Right lung (tissue), 5 donors: ENCODE results near the gene KCTD18. TPM values are rescaled to one million over a fixed set of nuclear protein-coding genes. Genes with fewer than 3 reads are reported as not detected.

Experiments
- DNase-seq, 2 donors: peaks; one replicate each; pipeline ENCODE4 v3.0.0-alpha.2; 2013
- polyA plus RNA-seq, 5 donors: library from polyadenylated mRNA; unstranded; fragments of 120-200 nt; gene quantifications; one replicate each; pipeline versions ENCODE4 v1.2.1 to v1.2.3, GENCODE V29; 2013; ENCODE audit warnings: inconsistent platforms in 1 of 5, low replicate concordance in 1 of 5; ENCODE audit not compliant: insufficient read length in 5 of 5, insufficient read depth in 1 of 5

Gene KCTD18
- polyA plus RNA-seq, 5 donors, result 15.3 to 19.6 (median 18.8) TPM

DNA sequence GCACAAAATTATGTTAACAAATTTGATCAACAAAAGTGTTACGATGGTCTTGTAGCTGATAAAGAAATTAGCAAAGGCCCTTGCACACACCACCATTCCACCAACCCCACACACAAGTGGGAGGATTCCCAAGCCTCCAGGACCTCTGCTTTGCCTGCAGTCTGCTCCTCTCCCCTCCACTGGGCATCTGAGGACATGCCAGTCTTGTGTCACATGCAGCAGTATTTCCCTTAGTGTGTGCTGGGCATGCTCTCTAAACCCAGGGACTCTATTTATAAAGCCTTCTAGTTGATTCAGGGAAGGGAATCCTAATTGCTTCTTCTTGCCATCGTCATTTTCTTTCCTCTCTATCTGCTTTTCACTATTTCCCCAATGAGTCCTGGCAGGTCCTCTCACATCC lies 53.3 kb downstream of the KCTD18 start:
- no peak for DNase-seq

DNA sequence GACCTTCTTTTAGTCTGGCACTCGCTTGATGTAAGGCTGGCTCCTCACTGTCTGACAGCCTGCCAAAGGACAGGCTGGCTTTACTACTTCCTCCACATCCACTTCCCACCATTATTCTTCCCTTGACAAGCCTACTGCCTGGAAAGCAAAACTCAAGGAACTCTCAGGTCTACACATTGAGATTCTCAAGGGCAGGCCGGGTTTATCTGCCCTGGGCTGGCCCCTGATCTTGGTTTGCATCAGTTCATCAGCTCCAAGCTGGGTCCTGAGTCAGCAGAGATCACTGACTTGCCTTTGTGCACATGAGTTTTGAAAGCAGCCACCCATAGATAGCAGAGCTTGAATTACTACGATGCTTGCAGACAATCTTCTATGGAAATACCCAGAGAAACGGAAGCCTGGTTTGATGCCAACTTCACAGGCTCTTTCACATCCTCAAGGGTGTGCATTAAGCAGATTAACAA lies 53.9 kb downstream of the KCTD18 start:
- no peak for DNase-seq

DNA sequence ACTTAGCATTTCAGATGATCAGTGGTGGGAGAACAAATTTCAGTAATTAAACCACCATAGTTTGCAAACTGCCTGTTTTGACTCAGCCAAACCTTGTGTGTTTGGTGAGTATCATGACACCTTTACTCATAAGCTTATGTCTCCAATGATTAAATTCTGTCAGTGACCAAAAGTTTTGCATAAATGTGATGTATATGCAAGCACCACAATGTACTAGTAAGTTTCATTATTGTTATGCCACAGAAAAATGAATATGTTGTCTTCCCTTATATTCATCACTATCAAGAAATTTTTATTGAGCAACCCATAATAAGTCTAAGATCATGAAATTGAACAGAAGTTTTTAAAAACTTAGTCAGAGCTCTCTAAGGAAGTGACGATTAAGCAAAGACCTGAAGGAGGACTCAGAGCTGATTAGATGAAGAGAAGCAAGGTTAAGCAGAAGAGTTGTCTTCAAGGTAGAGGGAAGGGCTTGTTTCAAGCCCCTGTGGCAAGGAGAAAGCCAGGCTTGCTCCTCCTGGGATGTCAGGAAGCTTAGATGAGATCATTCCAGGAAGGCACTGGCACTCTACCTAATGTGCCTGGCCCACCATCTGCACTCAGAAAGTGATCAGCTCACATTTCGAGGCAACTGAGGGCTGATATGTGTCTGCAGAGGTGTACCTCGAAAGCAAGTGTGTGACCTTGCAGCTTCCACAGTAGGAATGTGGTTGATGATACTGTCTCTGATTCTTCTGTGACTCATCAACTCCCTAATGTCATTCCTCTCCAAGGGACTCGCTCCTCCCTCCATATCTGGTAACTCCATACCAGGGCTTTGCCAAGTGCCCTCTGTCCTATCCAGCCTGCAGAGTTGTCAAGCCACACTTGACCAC lies 54.7 kb downstream of the KCTD18 start:
- no peak for DNase-seq

DNA sequence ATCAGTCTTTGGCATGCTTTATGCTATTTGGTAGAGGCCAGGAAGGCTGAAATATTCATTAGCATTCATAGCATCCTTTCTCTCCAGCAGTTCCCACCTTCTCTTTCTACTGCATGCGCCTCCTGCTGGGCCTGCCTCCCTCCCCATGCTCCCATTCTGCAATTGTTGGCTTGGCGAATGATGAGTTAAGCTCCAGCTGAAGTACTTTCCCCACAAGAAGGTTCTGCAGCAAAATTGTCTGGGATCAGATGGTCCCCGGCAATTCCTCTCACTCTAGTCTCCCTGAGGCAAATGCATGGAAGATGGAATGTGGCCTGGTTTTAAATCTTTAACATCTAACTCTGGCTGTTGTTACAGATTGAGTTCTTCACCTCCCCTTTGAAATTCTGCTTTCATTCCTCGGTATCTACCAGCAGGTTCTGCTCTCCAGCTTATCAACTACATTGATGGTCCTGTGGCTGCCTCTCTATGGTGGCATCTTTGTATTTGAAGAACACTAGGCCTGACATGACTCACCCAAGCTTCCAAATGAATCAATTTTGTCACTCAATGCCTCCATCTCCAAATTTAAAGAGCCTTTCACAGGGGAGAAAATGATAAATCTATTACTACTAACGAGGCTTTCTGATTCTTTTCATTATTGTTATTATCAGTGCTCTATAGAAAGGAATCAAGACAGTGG lies 55.9 kb downstream of the KCTD18 start:
- no peak for DNase-seq

DNA sequence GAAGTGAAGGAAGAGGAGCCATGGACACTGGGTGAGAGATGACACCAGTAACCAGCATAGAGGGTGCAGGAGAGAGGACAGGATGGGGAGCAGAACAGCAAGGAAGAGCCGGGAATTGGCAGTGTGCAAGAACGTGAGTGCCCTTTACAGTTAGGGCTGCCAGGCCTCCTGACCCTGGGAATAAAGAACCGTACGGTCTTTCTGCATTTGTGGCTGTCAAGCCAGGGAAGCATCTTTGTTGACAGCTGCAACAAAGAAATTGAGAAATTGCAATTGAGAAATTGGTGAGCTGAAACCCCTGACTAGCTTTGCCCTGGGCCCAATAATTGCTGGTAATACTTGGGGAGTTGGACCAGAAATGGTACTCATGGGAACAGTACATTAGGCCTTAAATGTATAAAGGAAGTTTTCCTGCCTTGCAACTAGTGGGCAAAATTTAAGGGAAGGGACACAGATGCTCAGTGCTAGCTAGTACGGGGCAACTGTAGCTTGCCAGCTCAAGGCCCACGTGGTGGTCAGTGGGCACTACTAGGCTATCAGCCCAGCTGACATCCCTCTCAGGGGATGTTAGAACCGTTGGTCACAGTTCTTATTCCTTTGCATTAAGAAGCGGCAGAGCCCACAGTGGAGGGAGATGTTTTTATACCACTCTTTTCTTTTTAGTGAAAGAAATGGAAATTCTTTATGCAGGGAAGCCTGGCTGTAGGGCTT lies 56.6 kb downstream of the KCTD18 start:
- no peak for DNase-seq

DNA sequence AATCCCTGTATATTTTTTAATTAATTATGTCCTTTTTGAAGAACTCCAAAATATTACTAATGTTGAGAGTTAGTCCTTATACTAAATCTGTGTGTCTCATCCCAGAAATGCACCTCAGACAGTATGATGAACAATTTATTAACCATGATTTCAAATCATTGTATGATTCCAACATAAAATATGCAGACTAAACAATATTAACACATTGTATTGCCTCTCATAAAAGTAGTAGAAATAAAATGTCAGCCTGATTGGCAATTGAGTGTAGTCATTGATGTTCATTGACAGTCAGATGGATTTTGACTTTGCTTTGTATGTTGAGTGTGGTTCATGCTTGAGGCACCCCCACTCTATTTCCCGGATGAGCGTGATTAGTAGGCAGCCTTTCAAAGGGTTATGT lies 57.5 kb downstream of the KCTD18 start:
- no peak for DNase-seq

DNA sequence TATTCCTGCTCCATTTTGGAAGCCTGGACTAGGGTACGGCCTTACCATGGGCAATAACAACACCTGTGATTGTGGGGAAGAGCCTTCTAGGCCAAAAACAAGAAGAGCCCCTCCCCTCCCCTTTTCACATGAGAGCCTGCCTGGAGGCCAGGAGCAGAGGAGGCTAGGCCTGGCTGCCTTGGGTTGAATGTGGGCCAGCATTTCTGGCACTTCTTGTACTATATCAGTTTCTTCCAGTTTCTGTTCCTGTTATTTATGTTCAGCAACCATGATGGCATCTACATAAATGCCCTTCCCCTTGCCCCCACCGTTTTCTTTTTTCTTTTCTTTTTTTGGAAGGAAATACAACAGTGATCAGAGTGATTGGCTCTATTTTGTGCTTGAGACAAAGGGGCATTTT lies 58.4 kb downstream of the KCTD18 start:
- DNase-seq, result no peak

DNA sequence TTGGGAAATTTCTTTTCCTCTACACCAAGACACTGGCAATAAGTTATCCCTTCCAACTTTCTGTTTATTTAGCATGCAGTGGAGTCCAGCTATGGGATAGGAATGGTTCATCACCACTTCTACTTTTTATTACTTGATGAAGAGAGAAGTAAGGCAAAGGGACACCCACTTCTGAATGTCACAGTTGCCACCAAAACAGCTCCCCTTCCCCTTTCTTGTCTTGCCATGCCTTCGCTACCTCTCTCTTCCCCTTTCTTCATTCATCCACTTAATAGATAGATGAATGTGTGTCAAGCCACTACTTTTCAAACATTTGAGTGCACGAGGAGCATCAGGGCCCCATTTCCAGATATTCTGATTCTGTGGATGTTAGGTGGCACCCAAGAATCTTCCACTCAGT lies 59.6 kb downstream of the KCTD18 start:
- DNase-seq, result no peak

DNA sequence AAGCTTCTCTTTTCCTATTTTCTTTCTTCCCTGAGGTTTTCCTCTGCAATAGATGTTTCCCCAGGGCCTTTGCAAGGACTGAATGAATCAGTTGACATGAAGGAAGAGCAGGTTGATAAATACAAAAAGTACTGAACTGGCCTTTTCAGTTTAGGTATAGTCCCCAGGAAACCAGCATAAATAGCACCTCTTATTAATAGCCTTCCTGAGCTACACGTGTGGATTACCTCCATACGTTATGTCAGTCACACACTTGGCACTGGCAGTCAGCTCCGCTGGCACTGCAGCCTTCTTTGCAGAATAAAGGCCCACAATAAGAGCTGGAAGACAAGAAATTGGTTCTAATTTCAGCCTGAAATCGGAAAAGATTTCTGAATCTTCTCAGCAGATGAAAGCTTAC lies 60.7 kb downstream of the KCTD18 start:
- DNase-seq, result no peak

DNA sequence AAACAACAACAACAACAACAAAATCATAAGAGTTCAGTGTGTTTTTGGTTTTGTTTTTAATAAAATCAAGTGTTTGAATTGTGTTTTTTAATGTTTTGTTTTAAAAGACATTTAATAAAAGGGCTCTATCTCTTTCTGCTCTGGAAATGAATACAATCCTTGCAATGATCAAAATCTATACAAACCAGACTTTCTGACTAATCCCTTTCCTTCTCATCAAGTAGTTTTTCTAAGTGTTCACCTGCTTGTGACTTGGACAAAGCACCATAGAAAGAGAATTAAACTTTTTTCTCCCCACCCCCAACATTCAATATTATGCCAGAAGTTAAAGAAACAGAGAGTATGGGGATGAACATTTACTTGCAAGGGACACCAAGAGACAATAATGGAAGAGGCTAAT lies 61.4 kb downstream of the KCTD18 start:
- no peak for DNase-seq

DNA sequence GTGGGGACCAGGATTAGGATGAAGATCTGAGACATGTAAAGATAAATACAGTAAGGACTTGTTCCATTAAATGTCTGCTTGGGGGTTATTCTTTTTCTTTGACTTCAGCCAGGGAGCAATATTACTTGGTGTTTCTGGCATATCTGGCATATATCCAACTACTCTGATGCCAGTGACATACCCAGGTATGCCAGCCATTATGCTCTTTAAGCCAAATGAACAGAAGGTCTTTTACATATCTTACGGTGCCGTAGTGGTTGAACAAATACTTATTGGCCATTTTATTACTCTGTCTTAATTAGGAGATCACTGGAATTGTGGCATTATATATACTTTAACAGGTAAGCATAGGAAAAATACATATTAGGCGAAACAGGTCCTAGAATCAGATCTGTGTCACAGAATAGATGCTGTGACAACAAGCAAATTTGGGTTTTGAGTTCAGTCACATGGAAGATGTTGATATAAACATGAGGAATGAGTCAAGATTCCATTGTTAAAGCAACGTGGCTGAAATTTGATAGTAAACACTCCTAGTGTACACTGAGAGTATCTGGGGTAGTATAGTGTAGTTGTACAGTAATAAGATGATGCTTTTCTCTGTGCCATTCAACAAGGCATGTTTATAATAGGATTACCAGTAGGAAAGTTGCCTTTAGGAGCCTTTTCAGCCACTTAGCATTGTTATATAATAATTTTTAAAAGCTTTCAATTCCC lies 62.6 kb downstream of the KCTD18 start:
- no peak for DNase-seq

DNA sequence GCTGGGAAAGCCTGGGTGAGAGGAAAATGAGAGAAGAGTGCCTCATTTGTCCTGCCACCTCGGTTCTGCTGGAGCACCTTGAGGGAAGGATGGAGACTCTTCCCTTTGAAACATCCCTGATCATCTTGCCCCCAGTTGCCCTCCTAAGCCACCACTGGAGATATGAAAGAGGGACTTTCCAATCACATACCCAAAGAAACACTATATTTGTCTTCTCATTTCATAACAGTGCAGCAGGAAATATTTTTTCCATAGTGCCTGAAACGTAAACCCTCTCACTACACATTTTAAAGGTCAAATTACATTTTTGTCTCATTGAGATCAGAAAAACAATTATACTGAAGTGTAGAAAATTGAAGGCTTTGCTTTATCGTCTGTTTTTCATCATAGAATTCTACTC lies 63.3 kb downstream of the KCTD18 start:
- no peak for DNase-seq

DNA sequence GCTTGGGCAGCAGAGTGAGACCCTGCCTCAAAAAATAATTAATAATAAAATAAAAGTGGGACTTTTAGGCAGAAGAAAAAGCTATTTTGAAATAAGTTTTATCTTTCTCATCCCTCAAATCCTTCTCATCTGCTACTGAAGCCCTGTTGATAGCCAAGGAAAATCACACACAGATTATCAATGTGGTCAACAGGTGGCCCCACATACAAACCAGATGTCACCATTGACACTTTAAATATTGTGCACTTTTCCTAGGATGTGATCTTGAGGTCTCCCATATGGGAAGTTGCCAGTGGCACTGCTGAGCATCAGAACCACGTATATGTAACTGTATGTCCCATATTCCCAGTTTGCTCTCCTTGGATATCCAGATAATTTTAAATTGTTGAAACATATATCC lies 64.6 kb downstream of the KCTD18 start:
- no peak for DNase-seq

DNA sequence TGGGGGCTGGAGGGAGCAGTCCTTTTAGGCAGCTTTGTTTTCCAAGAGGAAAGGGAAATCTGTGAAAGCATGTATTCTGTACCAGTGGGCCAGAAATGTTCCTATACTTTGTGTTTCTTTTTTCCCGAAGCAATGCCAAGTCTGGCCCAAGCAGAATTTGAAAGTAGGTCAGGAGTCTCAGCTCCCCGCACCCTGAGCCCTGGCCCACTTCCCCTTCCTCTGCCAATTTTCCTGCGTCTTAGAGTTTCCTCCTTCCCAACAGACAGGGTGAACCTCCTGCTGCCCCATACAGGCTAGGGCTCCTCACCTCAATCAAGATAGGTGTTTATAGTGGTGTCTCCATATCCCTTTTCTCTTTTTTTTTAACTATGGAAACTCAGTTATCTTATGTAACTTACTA lies 65.3 kb downstream of the KCTD18 start:
- no peak for DNase-seq

DNA sequence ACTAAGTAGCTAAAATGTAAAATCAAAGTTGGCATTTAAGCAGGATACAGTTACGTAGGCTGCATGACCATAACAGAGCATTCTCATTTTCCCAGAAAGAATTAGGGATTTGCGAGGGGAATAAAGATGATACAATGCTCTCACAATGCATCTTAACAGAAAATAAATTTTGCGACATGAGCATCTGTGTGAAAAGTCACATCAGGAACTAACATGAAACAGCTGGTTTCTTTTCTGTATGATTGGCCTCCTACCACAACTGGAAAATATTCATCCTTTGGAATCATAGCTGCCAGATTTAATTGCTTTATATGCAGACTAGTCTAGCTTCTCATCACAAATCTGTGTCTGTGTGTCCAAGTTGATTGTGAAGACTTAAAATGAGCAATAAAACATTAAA lies 66.0 kb downstream of the KCTD18 start:
- DNase-seq, result no peak

DNA sequence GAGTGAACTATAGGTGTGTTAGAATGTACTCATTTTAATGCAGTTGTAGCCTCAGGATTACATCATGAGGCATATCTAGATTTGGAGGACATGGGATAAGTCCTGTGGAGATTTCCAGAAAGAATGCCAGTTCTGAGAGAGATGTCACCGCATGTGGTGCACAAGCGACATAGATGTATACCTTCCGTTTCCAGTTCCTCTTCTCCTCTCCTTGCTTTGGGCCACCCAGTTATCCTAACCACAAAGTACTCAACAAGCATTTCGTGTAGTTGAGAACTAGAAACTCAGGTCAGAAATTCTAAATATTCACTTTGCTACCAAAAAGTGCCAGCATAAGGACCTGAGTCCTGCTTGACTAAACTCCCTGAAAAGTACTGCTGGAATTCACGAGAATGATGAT lies 66.5 kb downstream of the KCTD18 start:
- no peak for DNase-seq

DNA sequence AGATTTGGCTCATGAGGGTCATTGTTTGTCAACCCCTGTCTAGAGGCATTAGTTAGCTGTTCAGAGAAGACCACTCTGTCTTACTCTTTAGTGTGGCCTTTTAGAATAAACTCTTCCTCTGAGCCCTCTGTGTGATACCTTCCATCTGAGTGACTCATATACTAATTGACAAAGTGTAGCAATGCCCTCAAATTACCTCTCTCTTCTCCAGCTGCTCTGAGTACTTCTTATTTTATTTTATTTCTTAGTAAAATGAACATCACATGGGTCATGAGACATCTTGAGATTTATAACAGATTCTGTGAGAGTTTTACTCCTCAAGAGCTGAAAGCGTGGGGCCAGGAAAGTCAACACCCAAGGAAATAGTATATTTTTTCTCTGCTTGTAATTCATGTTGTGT lies 67.4 kb downstream of the KCTD18 start:
- no peak for DNase-seq

DNA sequence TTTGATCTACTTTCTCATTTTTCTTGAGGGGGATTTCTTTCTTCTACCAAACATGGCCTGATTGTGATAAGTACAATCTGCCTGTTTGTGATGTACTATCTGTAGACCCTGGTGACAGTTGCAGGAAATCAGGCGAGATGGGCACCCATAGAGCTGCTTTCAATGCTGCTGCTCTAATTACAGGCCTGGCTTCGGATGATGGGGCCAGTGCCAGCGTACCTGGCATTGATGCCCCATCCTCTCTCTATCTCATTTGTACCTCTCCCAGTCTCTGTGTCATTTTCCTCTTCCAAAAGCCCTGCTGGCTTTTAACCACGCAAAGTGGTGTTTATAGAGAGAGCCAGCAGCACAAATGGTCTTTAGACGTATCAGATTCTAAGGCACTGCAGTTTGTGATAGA lies 69.9 kb downstream of the KCTD18 start:
- no peak for DNase-seq
